Kidney tubule cell (primary cell): ENCODE data around the gene MGAT4B.
"Not testable (repeated sequence)": the region's sequence is repeated elsewhere in the genome, so short reads cannot be mapped to it uniquely, and the experiment has no call there.

Experiments used
- DNase-seq: peaks from one replicate; pipeline ENCODE4 v3.0.0-alpha.2; 2018; ENCODE audit warnings: low spot score

Gene MGAT4B

DNA sequence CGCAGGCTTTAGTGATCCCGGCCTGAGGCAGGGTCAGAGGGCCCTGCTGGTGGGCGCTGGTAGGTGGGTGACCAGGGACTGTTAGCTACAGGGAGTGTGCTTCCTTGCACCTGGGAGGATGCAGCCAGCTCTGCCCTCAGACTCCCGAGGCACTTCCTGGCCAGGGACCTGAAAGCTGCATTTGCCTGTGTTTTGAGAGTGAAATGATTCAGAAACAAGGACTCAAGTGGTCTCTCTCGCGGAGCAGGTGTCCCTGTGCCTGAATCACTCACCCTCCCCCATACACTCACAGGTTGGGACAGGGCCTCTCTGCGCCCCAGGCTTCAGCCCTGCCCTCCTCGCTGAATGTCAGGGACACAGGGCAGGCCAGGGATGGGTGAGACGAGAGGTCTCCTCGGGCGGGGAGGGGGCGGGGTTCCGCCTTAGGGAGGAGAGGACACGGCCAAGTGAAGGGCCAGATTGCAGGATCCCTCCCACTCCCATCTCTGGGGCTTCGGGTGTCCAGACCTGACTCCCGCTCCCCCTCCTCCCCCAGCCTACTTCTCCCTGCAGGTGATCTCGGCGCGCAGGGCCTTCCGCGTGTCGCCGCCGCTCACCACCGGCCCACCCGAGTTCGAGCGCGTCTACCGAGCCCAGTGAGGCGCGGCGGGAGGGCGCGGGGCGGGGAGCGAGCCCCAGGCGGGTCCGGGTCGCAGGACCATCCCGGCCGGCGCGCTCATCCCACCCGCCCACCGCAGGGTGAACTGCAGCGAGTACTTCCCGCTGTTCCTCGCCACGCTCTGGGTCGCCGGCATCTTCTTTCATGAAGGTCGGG, 11.4 kb downstream of the MGAT4B start:
- peak; percentile 59 for DNase-seq

DNA sequence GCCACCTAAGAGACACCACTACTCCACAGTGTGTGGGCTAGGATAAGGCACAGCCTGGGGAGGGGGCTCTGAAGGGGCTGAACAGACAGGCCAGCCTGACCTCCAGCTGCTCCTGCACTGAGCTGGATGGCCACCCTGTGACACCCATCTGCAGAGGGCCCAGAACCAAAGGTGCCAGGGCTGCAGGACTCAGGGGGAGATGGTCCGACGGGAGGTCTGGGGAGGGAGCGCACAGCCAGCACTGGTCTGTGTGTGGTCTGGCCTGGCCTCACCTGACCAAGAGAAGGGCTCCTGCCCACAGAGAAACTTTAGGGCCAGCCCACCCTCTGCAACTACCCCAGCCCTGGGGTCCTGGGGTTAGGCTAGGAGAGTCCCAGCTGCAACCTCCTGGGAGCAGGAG, 12.1 kb downstream of the MGAT4B start:
- DNase-seq = no peak

DNA sequence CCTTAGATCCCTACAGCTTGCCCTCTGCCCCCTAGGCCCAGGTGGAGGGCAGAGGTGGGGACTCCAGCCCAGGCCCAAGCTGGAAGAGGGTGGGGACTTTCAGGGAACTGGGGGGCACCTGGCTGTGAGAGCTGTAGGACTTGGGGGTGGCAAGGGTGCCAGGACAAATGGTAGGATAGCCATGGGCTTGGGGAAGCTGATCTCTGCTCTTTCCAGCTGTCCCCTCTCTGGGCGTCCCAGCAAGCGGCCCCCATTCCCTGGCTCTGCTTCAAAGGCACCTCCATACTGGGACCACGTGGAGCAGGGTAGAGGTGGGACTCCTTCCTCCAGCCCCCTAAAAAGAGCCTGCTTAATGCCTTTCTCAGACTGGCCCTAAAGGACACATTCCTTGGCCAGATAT, 12.5 kb downstream of the MGAT4B start:
- DNase-seq = no peak

DNA sequence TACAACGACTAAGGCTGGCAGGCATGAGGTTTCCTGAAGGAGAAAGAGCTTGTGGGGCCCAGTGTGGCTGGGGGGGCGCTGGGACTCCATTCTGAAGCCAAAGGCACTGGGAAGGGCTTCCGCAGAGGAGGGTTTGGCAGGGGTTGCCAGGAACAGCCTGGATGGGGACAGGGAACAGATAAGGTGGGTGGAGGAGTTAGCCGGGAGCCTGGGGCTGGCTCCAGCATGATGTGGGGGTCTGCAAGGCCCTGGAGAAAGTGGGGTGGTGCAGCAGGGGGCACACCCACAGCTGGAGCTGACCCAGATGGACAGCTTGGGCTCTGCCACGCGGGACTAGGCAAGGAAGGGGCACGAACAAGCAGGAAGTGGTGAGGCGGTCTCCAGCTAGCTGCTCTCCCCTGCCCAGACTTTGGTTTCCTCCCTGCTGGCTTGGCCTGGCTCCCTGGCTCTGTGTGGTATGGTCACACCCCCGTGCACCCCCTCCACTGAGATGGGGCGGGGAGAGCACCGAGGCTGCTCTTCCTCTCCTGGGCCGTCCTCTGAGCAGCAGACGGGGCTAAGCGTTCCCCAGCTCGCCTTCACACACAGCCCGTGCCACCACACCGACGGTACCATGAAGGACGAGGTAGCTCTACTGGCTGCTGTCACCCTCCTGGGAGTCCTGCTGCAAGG, 13.1 kb downstream of the MGAT4B start, which contains the start of gene LTC4S:
TSS of gene LTC4S (plus strand) at position 519 of the 672 bp plus-strand sequence. CDS start at position 614, 95 bp downstream.
- DNase-seq = peak; percentile 67

DNA sequence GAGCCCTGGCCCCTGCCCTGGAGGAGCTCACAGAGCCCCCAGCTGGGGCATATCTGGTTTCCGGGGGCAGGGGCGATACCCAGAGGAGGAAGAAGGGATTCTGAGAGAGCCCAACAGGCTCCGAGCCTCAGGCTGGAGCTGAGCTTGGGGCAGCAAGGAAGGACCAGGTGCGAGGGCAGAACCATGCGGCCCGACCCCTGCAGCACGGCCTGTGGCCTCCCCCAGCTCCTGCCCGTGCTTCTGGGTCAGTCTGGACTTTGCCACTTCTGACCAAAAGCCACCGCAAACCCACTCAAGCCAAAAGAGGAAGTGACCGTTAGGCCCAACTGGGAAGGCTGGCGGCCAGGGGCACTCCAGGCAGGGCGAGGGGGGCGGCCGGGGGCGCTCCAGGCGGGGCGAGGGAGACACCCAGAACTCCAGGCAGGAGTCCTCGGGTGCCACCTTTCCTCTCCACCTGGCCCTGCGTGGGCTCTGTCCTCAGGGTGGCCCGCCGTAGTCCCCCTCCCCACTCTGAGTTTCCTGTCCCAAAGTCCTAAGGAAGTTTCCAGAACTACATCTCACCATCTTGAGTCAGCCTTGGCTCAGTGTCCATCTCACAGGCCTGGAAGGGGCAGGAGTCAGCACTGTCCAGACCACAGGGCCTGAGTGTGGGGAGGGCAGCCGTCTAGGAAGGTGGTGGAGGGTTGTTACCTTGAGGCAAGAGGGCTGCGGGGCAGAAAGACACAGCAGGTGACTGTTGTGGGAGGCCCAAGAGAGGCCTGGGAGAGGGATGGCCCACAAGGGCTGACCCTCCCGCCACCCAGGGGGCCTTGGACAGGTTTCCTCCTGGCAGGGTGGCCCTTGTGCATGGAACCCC, 13.8 kb downstream of the MGAT4B start:
- DNase-seq = no peak

DNA sequence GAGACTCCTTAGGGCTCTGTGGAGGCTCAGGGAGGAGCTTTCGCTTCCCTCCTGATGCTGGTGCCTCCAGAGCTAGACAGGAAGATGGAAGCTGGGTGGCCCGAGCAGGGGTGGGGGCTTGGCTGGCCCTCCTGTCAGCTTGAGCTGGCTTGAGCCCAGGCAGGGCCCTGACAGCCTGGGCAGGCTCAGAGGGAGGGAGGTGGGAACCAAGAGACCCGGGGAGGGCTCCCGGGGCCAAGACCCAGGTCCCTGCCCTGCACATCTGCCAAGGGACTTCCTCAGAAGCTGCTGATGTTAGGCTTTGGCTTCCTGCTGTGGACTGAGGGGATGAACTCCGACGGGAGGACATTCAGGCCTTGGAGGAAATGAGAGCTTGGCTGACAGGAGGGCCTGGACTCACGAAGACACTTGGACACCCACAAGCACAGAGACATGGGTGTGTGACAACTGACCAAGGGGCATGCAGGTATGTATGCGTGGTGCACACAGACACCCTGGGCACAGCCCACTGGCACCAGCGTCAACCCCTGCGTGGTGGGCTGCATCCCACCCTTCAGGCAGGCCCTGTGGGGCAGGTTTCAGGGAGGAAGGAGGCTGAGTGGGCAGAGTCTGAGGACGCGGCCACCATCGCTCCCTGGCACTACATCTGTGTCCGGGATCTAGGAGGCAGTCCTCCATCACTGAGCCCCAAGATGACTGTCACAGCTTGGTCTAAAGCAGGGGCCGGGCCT, 14.6 kb downstream of the MGAT4B start:
- no peak for DNase-seq

DNA sequence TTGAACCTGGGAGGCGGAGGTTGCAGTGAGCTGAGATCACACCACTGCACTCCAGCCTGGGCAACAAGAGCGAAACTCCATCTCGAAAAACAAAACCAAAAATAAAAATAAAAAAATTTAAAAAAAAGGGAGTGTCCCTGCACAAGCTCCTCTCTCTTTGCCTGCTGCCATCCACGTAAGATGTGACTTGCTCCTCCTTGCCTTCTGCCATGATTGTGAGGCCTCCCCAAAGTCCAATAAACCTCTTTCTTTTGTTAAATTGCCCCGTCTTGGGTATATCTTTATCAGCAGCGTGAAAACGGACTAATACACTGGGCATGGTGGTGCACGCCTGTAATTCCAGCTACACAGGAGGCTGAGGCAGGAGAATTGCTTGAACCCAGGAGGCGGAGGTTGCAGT, 17.4 kb downstream of the MGAT4B start:
- DNase-seq = not testable (repeated sequence)

DNA sequence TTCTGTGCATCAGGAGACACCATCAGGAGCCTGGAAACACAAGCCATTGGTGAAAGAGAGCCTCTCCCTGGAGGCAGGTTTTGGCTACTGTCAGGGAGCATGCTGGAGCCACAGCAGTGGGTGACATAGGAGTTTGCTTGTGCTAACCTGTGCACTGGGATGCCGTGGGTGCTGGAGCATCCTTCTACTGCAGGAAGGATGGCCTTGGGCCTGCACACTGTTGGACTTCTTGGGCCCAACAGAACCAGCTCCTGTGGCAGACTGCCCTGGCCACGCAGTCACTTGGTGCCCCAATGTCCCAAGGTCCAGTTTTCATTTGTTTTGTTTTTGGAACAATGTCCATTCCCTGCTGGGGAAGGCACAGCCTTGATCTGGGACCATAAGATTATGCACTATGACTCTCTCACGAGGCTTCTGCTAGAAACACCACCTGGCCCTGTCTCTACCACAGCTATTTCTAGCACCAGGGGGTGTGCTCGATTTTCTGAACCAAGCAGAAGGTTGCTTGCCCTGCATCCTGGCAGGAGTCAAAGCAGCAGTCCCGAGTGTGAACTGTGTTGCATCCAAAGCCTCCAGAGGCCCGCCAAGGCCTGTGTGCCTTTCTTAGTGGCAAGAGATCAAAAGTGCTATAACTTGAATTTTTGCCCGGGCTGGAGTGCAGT, 18.3 kb downstream of the MGAT4B start:
- DNase-seq = no peak

DNA sequence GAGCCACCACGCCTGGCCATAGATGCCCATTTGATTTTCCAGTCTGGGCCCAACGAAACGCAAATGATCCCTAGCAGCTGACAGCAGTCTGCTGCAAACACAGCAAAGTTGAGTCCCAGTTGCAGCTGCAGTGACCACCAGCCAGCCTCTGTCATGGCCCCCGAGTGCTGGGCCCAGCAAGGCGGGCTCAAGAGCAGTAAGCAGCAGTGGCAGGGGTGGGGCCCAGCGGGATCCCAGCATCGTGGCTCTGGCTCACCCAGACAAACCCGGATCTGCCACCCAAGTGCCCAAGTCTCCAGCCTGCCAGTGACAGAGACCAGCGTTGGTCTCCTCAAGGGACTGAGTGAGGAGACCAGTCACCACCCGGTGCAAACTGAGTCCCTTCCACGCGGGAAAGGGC, 19.8 kb downstream of the MGAT4B start:
- DNase-seq = no peak

DNA sequence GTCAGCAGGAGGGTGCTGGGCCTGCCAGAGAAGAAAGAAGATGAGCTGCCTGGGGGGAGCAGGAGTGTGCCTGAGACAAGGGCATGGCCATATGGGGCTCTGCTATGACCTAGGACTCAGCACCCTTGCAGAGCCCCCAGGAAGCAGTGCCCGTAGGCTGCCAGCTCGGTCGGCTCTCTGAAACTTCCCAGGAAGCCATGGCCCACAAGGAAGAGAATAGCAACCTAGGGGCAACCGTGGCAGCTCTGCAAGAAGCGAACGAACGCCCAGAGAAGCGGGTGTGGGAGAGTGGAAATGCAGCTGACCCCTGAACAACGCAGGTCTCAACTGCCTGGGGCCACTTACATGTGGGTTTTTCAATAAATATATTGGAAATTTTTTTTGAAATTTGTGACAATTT, 23.5 kb downstream of the MGAT4B start:
- no peak for DNase-seq

DNA sequence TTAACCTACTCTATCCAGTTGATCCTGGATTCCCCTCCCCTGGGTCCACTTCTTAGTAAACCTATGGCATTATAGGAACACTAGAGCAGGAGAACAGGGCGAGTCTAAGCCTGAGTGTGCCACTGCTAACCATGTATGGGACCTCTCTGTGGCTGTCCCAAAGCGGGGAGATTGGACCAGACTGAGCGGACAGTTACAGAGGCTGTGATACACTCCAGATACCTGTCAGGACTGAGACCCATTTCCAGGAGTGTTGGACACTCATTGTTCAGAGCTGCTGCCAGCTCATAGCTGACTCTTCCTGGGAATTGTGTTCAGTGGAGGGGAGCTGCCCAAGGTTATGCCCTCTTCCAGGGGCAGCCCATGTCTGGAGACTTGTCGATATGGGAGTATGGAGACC, 24.8 kb downstream of the MGAT4B start:
- DNase-seq = no peak

DNA sequence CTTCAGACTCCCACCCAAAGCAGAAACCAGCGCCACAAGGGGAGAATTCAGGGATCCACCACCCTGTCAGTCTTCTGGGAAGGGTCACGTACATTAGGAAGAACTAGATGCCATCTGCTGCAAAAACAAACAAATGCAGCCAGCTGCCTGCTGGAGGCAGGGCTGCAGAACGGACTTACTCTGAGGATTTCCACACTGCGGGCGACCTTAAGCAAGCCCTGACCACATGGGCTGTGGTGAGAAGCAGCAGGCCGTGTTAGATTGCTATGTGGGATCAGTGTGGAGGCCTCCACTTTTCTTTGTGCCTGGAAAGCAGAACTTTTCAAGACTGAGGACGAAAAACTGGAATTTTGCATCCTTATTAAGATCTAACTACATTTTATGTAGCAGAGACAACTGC, 26.3 kb downstream of the MGAT4B start:
- no peak for DNase-seq

DNA sequence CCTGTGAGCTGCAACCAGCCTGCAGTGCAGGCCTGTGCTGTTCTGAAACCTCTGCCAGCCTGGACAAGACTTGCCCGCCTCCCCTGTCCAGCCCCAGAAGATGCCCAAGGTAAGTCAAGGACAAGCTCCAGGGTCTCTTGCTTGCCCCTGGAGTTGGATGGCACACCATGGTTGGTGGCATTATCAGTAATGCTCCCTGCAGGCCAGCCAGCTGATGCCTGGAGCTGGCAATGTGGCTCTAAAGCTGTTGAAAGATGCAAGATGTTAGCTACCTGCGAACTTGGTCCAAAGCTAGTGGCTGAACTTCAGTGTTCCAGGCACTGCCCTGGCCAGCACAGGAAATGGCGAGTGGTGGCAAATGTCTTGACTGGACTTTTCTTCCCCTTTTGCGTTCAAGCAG, 26.8 kb downstream of the MGAT4B start:
- DNase-seq = no peak

DNA sequence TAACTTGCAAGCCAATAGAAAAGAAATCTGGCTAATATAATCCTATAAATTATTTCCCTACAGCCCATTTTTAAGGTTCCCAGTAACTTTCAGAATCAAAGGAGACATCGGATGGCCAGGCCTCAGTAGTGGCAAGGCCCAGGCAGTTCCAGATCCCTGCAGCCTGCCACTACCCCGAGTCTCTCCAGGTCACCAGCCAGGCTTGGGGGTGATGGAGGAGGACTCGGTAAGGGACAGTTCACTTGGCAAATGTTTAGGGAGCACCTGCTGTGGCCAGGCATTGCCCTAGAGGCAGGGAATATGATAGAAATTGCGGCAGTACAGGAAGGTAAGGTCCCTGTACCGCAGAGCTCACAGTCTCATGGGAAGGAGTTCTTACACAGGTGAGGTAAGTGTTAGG, 28.1 kb downstream of the MGAT4B start:
- no peak for DNase-seq

DNA sequence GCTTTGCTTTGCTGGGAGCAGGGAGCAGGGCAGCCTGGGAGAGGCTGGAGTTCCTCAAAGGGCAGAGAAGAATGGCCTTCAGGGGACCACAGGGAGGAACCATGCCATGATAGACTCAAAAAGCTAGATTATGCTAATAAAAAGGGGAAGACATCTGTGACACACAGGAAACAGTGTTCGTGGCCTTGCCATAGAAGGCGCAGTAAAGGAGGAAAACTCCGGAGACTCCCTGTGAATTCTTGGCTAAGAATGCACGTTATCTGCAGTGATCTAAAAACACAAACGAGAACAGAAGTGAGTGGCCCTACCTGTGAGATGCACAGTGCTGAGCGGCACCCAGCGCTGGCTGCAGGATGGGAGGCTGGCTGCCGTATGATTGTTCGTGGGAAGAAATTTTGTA, 28.8 kb downstream of the MGAT4B start:
- no peak for DNase-seq

DNA sequence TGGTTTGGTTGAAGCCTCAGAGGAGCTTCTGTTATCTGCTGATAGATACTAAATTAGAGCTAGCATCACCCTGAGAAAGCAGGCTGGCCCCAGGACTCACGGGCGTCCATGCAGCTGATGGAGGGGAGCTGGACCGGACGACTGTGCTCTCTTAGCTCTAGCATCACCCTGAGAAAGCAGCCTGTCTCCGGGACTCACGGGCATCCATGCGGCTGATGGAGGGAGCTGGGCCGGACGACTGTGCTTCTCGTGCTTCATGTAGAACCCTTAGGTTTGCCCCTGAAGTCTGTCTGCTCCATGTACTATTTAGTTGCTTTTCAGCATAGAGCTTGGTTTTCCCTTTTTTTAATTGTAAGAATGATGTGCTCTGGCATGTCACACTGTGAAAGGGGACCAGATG, 29.2 kb downstream of the MGAT4B start:
- no peak for DNase-seq

DNA sequence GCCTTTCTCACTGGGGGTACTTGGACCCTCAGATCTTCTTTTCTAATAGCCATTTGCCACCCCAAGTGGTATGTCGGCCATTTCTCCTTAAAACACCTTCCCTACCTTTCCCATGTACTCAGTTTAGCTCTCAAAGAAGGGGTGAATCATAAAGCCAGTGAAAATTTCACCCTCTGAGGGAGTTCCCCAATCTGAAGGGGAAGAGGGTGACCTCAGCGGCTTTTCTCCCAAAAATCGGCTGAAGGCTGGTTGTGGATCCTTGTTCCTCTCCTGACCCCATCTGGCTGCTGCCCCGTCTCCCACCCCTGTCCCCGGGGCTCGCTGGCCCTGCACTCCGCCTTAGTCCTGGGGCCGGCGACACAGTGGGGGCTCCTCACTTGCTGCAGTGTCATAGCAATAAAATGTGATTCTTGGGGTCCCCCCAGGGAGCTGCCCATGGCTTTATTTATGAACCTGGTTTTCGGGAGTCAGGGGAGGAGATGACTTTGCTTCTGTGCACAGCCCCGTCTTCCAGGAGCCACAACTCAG, 30.2 kb downstream of the MGAT4B start:
- DNase-seq = no peak

DNA sequence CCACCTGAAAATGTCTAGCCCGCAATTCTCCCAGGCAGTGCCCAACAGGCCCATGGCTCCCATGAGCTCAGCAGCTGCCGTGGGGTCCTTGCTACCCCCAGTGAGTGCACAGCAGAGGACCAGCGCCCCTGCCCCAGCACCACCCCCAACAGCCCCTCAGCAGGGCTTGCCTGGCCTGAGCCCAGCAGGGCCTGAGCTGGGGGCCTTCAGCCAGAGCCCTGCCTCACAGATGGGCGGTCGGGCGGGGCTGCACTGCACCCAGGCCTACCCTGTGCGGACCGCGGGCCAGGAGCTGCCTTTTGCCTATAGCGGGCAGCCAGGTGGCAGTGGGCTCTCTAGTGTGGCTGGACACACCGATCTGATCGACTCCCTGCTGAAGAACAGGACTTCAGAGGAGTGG, 32.2 kb downstream of the MGAT4B start:
- DNase-seq = no peak

DNA sequence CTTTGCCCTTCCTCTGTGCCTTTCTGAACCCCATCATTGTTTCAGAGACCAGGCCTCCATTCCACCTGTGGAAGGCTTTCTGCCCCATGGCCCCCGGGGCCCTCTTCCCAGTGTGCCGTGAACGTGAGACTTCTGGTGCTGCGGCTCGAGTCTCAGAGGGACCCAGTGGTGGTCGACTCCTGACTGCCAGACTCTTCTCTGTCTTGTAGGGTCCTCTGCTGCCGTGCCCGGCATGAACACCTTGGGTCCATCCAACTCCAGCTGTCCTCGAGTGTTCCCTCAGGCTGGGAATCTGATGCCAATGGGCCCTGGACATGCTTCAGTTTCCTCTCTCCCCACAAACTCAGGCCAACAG, 33.0 kb downstream of the MGAT4B start:
- no peak for DNase-seq

DNA sequence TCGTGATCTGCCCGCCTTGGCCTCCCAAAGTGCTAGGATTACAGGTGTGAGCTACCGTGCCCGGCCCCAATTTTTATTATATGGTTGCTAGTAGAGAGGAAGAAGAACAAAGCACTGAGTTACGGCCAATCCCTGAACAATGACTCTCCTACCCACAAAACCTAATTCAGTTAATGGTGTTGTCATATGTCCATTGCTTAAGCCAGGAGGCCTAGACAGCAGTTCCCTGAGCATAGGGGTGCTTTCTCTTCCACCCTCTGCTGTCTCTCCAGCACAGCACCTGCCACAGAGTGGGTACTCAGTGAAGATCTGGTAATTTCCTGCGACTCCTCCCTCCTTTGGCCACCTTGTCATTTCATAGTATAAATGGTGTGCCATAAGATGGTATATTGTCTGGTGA, 34.3 kb downstream of the MGAT4B start:
- no peak for DNase-seq

DNA sequence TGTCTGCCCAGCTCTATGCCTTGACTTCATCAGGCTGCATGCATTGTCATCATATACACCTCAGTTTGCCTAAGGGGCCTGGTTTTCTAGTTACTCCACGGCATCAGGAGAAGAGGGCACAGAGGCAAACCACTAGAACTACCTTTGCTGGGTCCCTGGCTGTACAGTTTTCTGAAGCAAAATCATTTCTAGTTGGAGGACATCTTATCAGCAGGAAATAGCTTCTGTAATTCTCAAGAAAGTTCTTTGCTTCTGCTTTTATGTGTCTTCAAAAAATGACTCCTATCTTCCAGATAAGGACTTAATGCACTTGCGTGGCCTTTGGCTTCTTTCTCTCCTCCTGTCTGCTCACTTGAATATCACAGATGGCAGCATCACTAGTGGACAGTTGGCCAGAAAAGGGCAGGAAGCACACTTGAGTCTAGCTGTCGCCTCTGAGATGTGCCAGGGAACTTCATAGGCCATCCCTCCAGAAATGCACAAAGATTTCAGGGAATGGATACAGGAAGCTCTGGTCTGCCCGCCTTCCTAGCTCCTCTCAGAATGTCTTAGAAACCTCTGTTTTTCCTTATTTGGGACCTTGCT, 35.3 kb downstream of the MGAT4B start:
- DNase-seq = no peak
